Esophagus mucosa (tissue), 1 donor: Measurements from ENCODE around the gene C12orf42. TPM values are rescaled to one million over a fixed set of nuclear protein-coding genes. Genes with fewer than 3 reads are reported as not detected.

Experiments
- ATAC-seq: fragments of 200-7000 bp; cut with Tn5 transposase; one replicate; pipeline ENCODE4 v1.9.1; 2020
- total RNA-seq: library from RNA; stranded (reverse); gene quantifications from one replicate; pipeline ENCODE4 v1.2.4, GENCODE V29; 2023
- donor health status: DM: yes; HTN: yes; CAD: no.

Gene C12orf42
- total RNA-seq, 1 donor from 2014 or later = not detected

- no peak for ATAC-seq
These were observed 72.3 kb downstream of the C12orf42 start for GRCh38 chr12:103423516-103423910.

GRCh38 chr12:103422746-103423515, 72.8 kb downstream of the C12orf42 start:
- ATAC-seq = no peak

- ATAC-seq = no peak
These were observed 73.4 kb downstream of the C12orf42 start for GRCh38 chr12:103422328-103422727.

- no peak for ATAC-seq
These were observed 74.4 kb downstream of the C12orf42 start for GRCh38 chr12:103421402-103421801.

GRCh38 chr12:103415681-103416080, 80.1 kb downstream of the C12orf42 start:
- ATAC-seq = no peak

- ATAC-seq = peak; percentile 64
These were observed 94.3 kb downstream of the C12orf42 start for GRCh38 chr12:103401421-103401820.

- no peak for ATAC-seq
These were observed 95.8 kb downstream of the C12orf42 start for GRCh38 chr12:103399986-103400385.

- ATAC-seq = no peak
These were observed 98.2 kb downstream of the C12orf42 start for GRCh38 chr12:103397536-103397935.

DNA sequence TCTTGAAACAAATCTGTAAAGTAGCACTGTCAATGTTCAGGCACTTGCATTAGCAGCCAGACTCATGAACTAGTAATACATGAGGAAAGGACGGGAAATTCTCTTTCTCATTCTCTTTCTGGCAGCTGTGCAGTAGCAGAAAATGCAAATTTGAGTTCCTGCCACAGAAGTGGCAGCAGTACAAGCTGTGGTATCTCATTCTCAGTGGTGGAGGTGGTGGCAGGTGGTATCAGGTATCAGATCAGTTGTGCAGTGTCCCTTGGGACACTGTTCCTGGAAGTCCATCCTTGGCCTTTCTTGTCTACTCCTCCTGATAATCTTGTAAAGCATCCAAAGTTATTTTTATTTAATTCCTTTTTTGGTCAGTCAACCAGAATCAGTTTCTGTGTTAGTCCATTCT, 103.0 kb downstream of the C12orf42 start:
- no peak for ATAC-seq

- no peak for ATAC-seq
These were observed 104.7 kb downstream of the C12orf42 start for GRCh38 chr12:103391103-103391502.

DNA sequence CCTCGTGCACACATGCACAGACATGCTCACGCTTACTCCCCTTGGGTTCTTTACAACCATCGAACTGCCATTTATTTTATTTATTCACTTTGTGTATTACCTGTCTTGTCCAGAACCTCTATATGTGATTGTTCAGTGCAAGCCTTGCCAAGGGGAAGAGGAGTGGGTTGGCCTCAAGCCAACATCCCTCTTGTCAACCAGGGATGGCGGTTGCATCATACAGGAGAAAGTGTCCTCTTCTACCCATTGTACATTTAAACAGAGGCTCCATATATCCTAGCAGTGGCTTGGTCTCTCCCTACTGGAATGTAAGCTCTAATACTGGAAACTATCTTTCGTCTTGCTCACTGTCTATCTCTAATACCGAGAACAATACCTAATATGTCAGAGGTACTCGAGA, 108.4 kb downstream of the C12orf42 start:
- no peak for ATAC-seq

- no peak for ATAC-seq
These were observed 109.3 kb downstream of the C12orf42 start for GRCh38 chr12:103386451-103386850.

GRCh38 chr12:103382736-103383346, 112.9 kb downstream of the C12orf42 start:
- no peak for ATAC-seq

DNA sequence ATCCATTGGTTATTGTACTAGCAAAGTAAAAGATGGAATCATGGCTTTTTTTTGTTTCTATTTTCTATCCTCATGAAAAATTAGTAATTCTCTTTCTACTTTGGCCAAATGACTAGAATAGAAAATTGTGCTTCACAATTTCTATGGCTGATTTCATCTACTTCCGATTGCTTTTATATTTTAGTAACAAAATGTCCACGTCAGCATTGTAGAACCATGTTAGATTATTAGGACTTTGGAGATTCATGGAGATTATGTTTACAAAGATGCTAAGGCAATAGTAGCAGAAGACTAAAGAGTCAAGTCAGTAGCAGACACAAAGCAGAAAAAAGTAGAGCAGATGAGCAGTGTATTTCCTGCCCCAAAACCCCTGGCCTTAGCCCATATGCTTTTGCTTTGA, 113.6 kb downstream of the C12orf42 start:
- no peak for ATAC-seq

DNA sequence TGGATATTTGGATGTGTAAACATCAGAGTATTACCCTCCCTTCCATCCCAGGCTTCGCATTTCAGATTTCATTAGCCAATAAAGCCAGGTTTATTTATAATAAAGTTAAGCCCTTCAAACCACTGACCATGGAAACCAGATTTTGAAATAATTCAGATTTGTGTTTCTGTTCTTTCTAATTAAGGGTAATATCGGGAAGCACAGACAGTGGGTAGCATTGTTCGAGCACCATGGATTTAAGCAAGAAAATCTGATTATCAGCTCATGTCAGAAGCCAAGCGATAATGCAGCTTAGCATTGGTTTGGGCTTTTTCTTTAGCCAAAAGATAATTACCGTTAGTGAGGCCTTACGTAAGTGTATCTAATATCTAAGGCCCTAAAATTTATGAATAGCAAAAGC, 116.1 kb downstream of the C12orf42 start:
- ATAC-seq = no peak

DNA sequence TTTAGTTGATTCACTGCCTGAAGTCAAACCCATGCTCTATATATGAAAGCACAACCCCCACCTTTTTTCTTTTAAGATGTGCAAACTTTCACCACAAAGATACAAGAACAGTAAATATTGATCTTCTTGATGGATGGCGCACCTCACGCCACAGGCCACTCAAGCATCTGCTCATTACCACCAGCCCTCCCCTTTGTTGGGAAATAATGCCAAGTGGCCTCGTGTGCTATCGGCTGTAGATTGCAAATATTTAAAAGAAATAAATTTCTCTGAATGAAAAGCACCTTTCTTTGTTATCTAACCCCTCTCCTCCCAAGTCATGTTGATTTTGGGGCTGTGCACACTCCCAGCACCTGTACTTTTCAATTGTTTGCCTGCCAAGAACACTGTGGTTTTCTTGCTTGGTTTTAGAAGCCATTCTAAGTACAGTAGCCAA, 122.7 kb downstream of the C12orf42 start:
- ATAC-seq = no peak

DNA sequence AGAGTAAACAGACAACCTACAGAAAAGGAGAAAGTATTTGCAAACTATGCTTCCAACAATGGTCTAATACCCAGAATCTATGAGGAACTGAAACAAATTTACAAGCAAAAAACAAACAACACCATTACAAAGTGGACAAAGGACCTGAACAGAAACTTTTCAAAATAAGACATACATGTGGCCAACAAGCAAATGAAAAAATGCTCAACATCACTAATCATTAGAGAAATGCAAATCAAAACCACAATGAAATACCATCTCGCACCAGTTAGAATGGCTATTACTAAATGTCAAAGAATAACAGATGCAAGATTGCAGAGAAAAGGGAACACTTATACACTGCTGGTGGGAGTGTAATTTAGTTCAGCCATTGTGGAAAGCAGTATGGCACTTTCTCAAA, 125.8 kb downstream of the C12orf42 start:
- no peak for ATAC-seq

DNA sequence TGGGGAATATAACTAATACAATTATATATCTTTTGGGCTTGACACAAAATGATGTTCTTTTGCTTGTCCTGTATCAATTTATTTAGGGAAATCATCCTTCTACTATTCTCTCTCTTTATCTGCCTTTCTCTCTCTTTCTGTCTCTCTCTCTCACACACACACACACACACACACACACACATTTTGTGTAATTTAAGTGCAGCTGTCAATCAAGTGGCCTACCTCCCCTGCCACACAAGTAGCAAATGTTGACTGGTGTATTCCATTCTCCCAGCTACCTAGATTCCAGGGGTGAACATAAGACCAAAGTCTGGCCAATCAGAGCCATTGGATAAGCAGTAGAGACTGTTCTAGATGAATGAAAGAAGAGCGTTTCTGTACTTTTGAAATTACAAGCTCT, 127.6 kb downstream of the C12orf42 start:
- no peak for ATAC-seq

DNA sequence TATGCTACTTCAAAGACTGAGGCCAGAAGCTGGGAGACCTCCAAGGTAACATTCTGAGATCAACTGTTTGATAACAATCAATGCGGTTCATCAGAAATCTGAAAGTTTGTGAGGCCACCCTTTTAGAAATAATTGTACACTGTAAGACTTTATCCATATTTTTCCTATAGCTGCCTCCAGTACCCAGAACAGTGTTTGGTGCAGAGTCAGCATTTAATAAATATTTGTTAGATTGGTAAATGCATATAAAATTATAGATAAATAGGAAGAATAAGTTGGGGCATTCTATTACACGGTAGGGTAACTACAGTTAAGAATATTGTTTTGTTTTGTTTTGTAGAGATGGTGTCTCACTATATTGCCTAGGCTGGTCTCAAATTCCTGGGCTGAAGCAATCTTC, 141.4 kb downstream of the C12orf42 start:
- ATAC-seq = no peak

DNA sequence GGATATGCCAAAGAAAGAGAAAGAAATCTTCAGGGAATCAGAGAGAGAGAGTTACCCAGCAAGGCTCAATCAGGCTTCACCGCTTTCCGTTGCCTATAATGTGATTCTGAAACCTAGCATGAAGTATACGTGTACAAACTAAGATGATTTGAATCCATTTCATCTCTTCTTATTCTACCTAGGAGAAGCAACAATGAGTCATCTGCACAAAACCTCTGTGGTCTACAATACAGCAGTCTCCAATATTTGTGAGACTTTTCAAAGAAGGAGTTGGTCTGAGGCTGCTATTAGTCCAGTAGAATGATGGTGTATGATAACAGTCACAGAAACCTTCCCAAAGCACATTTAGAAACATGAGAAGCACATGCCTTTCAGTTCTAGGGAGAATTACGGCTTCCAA, 141.9 kb downstream of the C12orf42 start:
- no peak for ATAC-seq

DNA sequence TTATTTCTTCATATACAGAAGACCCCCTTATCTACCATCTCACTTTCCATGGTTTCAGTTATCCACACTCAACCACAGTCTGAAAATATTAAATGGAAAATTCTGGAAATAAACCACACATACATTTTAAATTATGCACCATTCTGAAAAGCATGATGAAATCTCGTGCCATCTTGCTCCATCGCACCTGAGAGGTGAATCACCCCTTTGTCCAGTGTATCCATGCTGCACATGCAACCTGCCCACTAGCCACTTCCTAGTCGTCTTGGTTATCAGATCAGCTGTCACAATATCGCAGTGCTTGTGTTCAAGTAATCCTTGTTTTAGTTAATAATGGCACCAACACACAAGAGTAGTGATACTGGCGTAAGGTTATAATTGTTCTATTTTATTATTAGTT, 145.7 kb downstream of the C12orf42 start:
- no peak for ATAC-seq

DNA sequence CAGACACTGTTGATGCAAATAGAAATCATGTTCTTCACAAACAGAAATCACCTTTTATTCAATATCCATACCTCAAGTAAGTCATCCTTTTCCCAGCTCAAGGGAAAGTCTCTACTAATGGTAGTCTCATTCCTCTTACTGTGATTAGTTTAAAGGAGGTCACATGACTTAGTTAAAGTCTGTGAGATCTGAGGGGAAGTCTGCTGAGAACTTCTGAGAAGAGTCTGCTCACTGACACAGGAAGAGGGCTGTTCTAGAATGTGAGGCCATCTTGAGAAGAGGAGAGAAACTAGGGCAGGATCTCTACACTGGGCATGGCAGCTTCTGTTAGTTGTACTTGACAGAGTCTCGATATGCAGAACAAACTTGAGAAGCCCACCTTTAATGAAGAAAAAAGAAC, 146.8 kb downstream of the C12orf42 start:
- ATAC-seq = no peak

- no peak for ATAC-seq
These were observed 158.8 kb downstream of the C12orf42 start for GRCh38 chr12:103336940-103337339.

DNA sequence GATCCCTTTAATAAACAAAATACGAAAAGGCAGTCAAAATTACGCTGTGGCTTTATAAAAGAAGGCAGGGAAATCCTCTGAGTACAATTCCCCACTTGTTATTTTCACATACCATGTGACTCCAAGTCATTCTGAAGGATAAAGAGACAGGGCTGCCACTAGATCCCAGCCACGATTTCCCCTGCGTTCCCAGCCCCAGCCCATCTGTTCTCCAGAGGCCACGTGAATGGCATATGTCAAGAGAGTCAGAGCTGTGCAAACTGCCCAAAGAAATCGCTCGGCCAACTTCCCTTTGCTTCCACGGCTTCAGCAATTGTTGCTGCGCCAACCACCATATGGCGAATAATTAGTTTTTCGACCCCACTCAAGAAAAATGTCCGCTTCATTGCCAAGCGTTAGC, 161.3 kb downstream of the C12orf42 start:
- no peak for ATAC-seq
